ENCODE results near the gene GABRG3. TPM values are rescaled to one million over a fixed set of nuclear protein-coding genes. Genes with fewer than 3 reads are reported as not detected.

GABRG3 gene
- total and polyA plus RNA-seq, 2 donors (not counting 3 experiments of a cell fraction or from before 2014, with no cell fraction given): not detected

DNA sequence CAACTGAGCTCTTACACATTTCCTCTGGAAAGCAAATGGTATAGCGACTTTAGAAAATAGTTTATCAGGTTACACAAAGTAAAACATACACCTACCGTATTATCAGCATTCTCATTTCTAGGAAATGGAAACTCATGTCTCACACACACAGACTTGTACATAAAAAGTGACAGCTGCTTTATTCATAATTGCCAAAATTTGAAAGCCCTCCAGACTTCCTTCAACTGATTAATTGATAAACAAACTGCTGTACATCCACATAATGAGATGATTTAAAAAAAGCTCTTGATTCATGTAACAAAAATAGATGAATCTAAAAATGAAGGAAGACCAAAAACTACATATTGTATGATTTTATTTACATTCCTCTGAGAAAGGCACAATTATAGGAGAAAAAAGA lies 425.5 kb downstream of the GABRG3 start:
- intact Hi-C loops (cut with micrococcal nuclease): no loop called here
- no peak for FAIRE-seq
- Histone ChIP-seq H3K4me3 (replicated peaks in 1 of 3; ENCODE audit: insufficient read depth in 1 of 3, low read depth in 1 of 3, low read length in 3 of 3) (no peak overlapping the region), H3K4me2 (ENCODE audit: insufficient read depth, low read length) (no peak overlapping the region), H3K9me3 (replicated peaks; ENCODE audit: control insufficient read depth, insufficient read depth, low read length) (no peaks in the 10 kb centered on the region), H3K27ac (ENCODE audit: insufficient read depth, low read depth, low read length) (no peak overlapping the region), H3K36me3 (ENCODE audit: control insufficient read depth in 2 of 2, extremely low read depth in 1 of 2, insufficient read depth in 2 of 2, low read length in 2 of 2) (no peaks in the 10 kb centered on the region), H3K9me1 (replicated peaks; ENCODE audit: control insufficient read depth, extremely low read depth, insufficient read depth, low read length) (no peaks in the 10 kb centered on the region), H3K9ac (replicated peaks; ENCODE audit: extremely low read depth, insufficient read depth, low read length) (no peak overlapping the region), H3K4me1 (ENCODE audit: control insufficient read depth, extremely low read depth, insufficient read depth, low read length) (no peaks in the 10 kb centered on the region), H2AFZ (ENCODE audit: low read depth, low read length) (no peak overlapping the region), H3K79me2 (ENCODE audit: control insufficient read depth, insufficient read depth, low read length) (no peaks in the 10 kb centered on the region), H3K27me3 (ENCODE audit: control insufficient read depth in 2 of 2, insufficient read depth in 2 of 2, low read length in 2 of 2) (no peaks in the 10 kb centered on the region), H4K20me1 (replicated peaks; ENCODE audit: control insufficient read depth, extremely low read depth, insufficient read depth, low read length) (no peaks in the 10 kb centered on the region)
- CTCF ChIA-PET: no interaction called here
- POLR2A ChIA-PET: no interaction called here
- dilution Hi-C loops (cut with MboI; ENCODE audit: extremely low pct_ligation_motif_present, low sequenced_read_pairs): no loop called here
- TF ChIP-seq JUN (IDR thresholded peaks at IDR 0.05; ENCODE audit: borderline replicate concordance, insufficient read depth, insufficient read length, low read depth) (no peak), MAX (IDR thresholded peaks at IDR 0.05; ENCODE audit: insufficient read depth, insufficient read length) (no peak), MYC (IDR thresholded peaks at IDR 0.05; ENCODE audit: low read depth, low read length) (no peak), EZH2 (IDR thresholded peaks at IDR 0.05; ENCODE audit: borderline replicate concordance, low read depth, low read length, severe bottlenecking) (no peak), GATA2 (IDR thresholded peaks at IDR 0.05; ENCODE audit: insufficient read depth, insufficient read length, low read depth, low read length) (no peak), POLR2AphosphoS5 (IDR thresholded peaks at IDR 0.05; ENCODE audit: insufficient read depth, low read depth, low read length) (no peak), FOS (IDR thresholded peaks at IDR 0.05; ENCODE audit: borderline replicate concordance, insufficient read depth, low read length) (no peak), POLR2A (IDR thresholded peaks at IDR 0.05; ENCODE audit: low read depth, low read length) (no peak)
- TF ChIP-seq, protein P1, sequence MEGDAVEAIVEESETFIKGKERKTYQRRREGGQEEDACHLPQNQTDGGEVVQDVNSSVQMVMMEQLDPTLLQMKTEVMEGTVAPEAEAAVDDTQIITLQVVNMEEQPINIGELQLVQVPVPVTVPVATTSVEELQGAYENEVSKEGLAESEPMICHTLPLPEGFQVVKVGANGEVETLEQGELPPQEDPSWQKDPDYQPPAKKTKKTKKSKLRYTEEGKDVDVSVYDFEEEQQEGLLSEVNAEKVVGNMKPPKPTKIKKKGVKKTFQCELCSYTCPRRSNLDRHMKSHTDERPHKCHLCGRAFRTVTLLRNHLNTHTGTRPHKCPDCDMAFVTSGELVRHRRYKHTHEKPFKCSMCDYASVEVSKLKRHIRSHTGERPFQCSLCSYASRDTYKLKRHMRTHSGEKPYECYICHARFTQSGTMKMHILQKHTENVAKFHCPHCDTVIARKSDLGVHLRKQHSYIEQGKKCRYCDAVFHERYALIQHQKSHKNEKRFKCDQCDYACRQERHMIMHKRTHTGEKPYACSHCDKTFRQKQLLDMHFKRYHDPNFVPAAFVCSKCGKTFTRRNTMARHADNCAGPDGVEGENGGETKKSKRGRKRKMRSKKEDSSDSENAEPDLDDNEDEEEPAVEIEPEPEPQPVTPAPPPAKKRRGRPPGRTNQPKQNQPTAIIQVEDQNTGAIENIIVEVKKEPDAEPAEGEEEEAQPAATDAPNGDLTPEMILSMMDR (IDR thresholded peaks at IDR 0.05; ENCODE audit: extremely low read depth in 1 of 2, insufficient read depth in 1 of 2, low read depth in 1 of 2, low read length in 2 of 2): no peak
- no peak for DNase-seq (ENCODE audit: low read depth, low spot score)
- no TSS peak for BruUV-seq (replicated peaks)

All from endothelial cell of umbilical vein (primary cell).